Measurements from ENCODE around the gene SSBP3. TPM values are rescaled to one million over a fixed set of nuclear protein-coding genes. Genes with fewer than 3 reads are reported as not detected.

SSBP3 gene
- total and polyA plus RNA-seq, 2 of the 13 experiments (the other 11 are each of a cell fraction or from before 2014, with no cell fraction given) = 8.5 to 17.6 TPM

- CTCF ChIA-PET (ENCODE audit: low intra/inter-chr PET ratio, low total read pairs) = no interaction called here
- no peaks in the 10 kb centered on the region for H4K20me1 ChIP-seq (ENCODE audit: insufficient read depth, low read length)
- peaks cover 2 to 11% of the 10 kb centered on the region in 2 experiments; a peak in 4 of 5 replicates for H3K36me3 ChIP-seq (replicated peaks in 1 of 2; ENCODE audit: control insufficient read depth in 1 of 2, insufficient read depth in 2 of 2, low read length in 2 of 2)
- peak within 1 kb of the TSS; percentile 93 for H3K9ac ChIP-seq (ENCODE audit: insufficient read depth, low read depth, low read length)
- WGBS (ENCODE audit: low lambda C conversion rate) = 3% methylated on average over 6 of the region's 51 CpGs
- peak within 1 kb of the TSS; percentile 96 for H3K4me2 ChIP-seq (ENCODE audit: low read depth, low read length)
- peak within 1 kb of the TSS; percentile 77 for H3K27ac ChIP-seq (ENCODE audit: extremely low read length, insufficient read depth, low read length)
- FAIRE-seq (peak; percentile 95), ATAC-seq (peak; percentile 96), DNase-seq (ENCODE audit: low spot score) (peak; percentile 97)
- intact Hi-C loops (cut with micrococcal nuclease; ENCODE audit: unreplicated experiment) (loop anchor here (10.0 kb wide), 1 partner anchor 125 kb away; no protein-coding TSS in a partner anchor), in situ Hi-C loops (cut with HindIII; ENCODE audit: extremely low pct_ligation_motif_present, low pct_unique_long_range_greater_than_20kb) (no loop called here)
- no TSS peak for BruUV-seq (replicated peaks)
- no peaks in the 10 kb centered on the region for H3K9me3 ChIP-seq (ENCODE audit: low read length)
- H3K79me2 ChIP-seq (ENCODE audit: insufficient read depth, low read length) = peaks cover 33% of the 10 kb centered on the region
- H3K27me3 ChIP-seq (ENCODE audit: control insufficient read depth in 1 of 2, insufficient read depth in 2 of 2, low read length in 2 of 2) = no peaks in the 10 kb centered on the region; a peak in 1 of 5 replicates
- H2AFZ ChIP-seq (ENCODE audit: low read length) = peak within 1 kb of the TSS; percentile 73
- H3K4me1 ChIP-seq (ENCODE audit: insufficient read depth, low read length) = peaks cover 34% of the 10 kb centered on the region
- peak within 1 kb of the TSS; percentile 89 to 95 (median 94) for H3K4me3 ChIP-seq (replicated peaks in 1 of 3; ENCODE audit: insufficient read depth in 1 of 3, low read depth in 2 of 3, low read length in 3 of 3)
- POLR2A ChIA-PET = interaction anchor here (0.5 to 2.4 kb wide), 22 partner anchors 10 to 1009 kb away, joined by 3 to 10 read pairs (median 4); partner anchors contain the start of gene SSBP3
- TF ChIP-seq KDM3A (CRISPR knock-in tag; IDR thresholded peaks at IDR 0.05; ENCODE audit: low read depth) (0 out of 2 replicates have a peak, but pooled peaks have one; percentile 15), RFXAP (CRISPR knock-in tag; IDR thresholded peaks at IDR 0.05; ENCODE audit: borderline replicate concordance) (peak; percentile 50), NONO (IDR thresholded peaks at IDR 0.05) (no peak), NONO (CRISPR knock-in tag; conservative IDR thresholded peaks at IDR 0.05) (peak; percentile 23; the same call in 1 of the 2 replicates), ZNF460 (CRISPR knock-in tag; IDR thresholded peaks at IDR 0.05; ENCODE audit: borderline replicate concordance) (no peak), FUBP1 (CRISPR knock-in tag; IDR thresholded peaks at IDR 0.05; ENCODE audit: borderline replicate concordance) (no peak), ZBTB33 (CRISPR knock-in tag; IDR thresholded peaks at IDR 0.05) (no peak), ZNF3 (CRISPR knock-in tag; IDR thresholded peaks at IDR 0.05) (no peak), ZNF101 (CRISPR knock-in tag; IDR thresholded peaks at IDR 0.05; ENCODE audit: borderline replicate concordance, low read depth) (no peak), ZFY (CRISPR knock-in tag; IDR thresholded peaks at IDR 0.05) (peak; percentile 85), BCL6 (CRISPR knock-in tag; IDR thresholded peaks at IDR 0.05) (no peak), ARNT2 (CRISPR knock-in tag; IDR thresholded peaks at IDR 0.05; ENCODE audit: low read depth) (peak; percentile 68), ZNF639 (CRISPR knock-in tag; conservative IDR thresholded peaks at IDR 0.05) (no peak), ZNF263 (CRISPR knock-in tag; IDR thresholded peaks at IDR 0.05) (no peak; the same call in 1 of the 2 replicates), ZNF432 (CRISPR knock-in tag; IDR thresholded peaks at IDR 0.05; ENCODE audit: borderline replicate concordance) (no peak), ZNF7 (CRISPR knock-in tag; IDR thresholded peaks at IDR 0.05) (no peak), HBP1 (CRISPR knock-in tag; IDR thresholded peaks at IDR 0.05; ENCODE audit: low read depth) (peak; percentile 46; the same call in 1 of the 2 replicates), JARID2 (CRISPR knock-in tag; IDR thresholded peaks at IDR 0.05; ENCODE audit: insufficient replicate concordance) (no peak)
These were observed 206.3 kb downstream of the SSBP3 start, which contains the start of the genes CYB5RL and MRPL37 for GRCh38 chr1:54199765-54200518. CYB5RL (minus strand) TSS chr1:54200030; CDS start chr1:54195616, 4,414 bp downstream. MRPL37 (plus strand) TSS chr1:54200167; CDS start chr1:54200244, 77 bp downstream.
